HFF-Myc (cell line): Measurements from ENCODE around the gene CUX1.

Source experiments
- DNase-seq: peaks from one replicate; pipeline ENCODE4 v3.0.0-alpha.2; 2011; ENCODE audit warnings: low read depth; ENCODE audit errors: extremely low read depth
- H3K4me3 ChIP-seq: replicated peaks from 2 replicates; pipeline ENCODE4 v1.5.1; 2011; ENCODE audit warnings: low read depth, mild to moderate bottlenecking, control low read depth, low read length
- TF ChIP-seq, protein P1 (sequence below): IDR thresholded peaks from 2 replicates; pipeline ENCODE4 v1.5.1; 2012; ENCODE audit warnings: mild to moderate bottlenecking, low read depth, low read length, control low read depth; ENCODE audit errors: missing control alignments

Gene CUX1

DNA sequence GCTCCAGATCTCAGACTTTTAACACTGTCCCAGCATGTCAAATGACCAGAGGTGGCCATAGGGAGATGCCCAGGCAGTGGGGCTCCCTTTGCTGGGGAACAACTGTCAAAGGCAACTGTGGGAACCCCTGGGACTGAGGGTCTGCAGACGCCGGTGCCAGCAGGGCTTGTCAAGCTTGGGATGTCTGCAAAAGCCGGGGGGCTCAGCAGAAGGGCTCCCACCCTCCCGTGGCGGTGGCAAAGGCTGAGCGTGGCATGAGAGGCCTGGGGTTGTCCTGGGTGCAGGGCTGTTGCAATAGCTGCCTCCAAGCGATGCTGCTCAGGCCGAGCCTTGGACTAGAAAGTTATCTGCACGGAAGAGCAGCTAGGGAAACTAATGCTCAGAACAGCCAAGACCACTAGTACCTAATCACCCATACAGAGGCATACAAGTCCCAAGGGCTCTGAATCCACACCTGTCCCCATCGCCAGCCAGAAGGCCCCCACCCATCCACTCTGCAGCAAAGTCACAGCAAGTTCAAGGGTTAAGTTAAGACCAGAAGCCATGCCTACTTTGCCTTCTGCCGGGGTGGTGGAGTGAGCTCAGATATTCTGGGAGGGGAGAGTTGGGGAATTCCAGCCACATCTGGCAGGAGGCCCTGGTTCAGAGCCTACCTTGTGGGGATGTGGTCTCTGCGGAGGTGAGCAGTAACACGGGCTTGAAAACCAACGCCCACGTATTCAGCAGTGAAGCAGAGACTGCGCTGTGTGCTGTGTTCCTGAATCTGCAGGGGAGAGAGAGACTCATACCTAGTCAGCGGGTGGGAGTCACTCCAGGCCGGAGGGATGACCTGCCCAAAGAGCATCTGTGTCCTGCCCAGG lies 473.9 kb downstream of the CUX1 start:
- no peak for DNase-seq
- H3K4me3 ChIP-seq, result no peak overlapping the region
- TF ChIP-seq, protein P1, sequence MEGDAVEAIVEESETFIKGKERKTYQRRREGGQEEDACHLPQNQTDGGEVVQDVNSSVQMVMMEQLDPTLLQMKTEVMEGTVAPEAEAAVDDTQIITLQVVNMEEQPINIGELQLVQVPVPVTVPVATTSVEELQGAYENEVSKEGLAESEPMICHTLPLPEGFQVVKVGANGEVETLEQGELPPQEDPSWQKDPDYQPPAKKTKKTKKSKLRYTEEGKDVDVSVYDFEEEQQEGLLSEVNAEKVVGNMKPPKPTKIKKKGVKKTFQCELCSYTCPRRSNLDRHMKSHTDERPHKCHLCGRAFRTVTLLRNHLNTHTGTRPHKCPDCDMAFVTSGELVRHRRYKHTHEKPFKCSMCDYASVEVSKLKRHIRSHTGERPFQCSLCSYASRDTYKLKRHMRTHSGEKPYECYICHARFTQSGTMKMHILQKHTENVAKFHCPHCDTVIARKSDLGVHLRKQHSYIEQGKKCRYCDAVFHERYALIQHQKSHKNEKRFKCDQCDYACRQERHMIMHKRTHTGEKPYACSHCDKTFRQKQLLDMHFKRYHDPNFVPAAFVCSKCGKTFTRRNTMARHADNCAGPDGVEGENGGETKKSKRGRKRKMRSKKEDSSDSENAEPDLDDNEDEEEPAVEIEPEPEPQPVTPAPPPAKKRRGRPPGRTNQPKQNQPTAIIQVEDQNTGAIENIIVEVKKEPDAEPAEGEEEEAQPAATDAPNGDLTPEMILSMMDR, result no peak

DNA sequence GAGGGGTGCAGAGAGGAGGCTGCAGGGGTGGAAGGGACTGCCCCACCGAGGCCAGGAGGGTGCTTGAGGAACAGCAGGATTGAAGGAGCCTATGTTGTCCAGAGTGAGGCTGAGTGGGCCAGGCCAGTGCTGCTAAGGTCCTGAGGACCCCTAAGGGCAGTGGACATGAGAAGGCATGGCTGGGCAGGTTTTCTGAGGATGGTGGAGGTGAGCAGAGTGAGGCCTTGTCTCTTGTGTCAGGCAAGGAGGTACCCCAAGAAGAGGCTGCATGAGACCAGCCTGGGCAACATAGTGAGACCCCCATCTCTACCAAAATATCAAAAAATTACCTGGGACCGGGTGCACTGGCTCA lies 474.5 kb downstream of the CUX1 start:
- no peak overlapping the region for H3K4me3 ChIP-seq
- no peak for DNase-seq
- TF ChIP-seq, protein P1, result no peak

GRCh38 chr7:102292813-102293798 lies 475.7 kb downstream of the CUX1 start:
- H3K4me3 ChIP-seq, result no peak overlapping the region
- DNase-seq, result no peak
- TF ChIP-seq, protein P1, result no peak

DNA sequence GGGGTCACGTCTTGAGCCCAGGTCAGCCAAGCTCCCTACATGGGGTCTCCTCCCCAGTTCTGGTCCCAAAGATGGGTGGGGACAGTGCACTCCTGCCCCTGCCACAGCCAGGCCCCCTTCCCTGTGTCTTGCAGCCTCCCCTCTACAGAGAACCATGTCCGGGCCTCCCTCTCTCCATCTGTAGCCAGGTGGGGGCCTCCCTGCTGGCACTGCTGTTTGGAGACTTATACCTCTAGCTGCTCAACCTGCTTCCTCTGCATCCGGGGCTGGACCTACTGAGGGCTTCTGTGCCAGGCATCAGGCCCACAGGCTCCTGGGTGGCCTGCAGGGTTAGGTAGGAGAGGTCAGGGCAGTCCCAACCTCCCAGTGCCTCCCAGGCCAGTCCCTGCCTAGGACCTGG lies 477.2 kb downstream of the CUX1 start:
- H3K4me3 ChIP-seq, result no peak overlapping the region
- no peak for DNase-seq
- TF ChIP-seq, protein P1, result no peak

DNA sequence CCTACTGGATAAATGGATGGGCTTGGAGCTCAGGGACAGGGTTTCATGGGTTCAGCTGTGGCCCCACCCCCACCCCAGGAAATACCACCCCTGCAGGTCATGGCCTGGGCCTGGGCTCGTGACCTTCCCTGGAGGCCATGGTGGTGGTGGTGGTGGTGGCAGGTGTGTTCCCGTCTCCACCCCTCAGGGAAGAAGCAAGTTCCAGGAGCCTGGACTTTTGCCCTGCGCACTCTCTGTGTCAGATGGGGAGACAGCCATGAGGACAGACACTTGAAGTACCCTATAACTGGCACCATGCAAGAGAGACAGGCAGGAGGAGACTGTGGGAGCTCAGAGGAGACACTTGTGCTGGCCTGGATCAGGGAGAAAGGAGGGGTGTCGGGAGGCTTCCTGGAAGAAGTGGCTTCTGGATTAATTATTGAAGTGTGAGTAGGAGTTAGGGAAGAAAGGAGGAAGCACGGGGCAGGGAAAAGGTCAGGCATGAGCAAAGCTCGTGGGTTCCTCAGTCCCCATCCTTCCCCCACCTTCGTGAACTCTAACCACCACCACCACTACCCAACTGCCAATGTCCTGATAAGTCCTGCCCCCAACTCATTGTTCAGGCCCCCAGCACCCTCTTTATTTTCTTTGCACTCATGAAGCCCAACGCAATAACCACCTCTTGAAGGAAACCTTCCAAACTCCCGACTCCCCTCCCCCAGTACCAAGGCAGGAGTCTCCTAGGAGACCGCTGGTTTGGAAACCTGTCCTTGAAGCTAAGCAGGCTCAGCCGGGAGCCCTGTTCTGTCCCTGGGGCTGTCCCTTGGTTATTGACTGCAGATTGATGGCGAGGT lies 478.1 kb downstream of the CUX1 start:
- TF ChIP-seq, protein P1, result no peak
- no peak overlapping the region for H3K4me3 ChIP-seq
- no peak for DNase-seq

DNA sequence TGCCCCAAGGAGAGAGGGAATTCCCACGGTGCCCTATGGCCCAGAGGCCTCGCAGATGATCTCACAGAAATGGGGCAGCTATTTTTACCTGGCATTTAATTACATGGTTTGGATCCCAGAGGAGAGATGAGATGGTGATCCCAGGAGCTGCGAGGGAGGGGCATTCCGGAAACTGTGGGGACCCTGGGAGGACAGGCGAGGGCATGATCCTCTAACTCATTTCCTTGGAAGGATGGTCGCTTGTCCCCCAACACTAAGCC lies 478.7 kb downstream of the CUX1 start:
- no peak for DNase-seq
- TF ChIP-seq, protein P1, result no peak
- no peak overlapping the region for H3K4me3 ChIP-seq
